Subcutaneous abdominal adipose tissue (tissue), 5 donors: ENCODE data around the gene JMJD1C.
"Not testable (repeated sequence)": the region's sequence is repeated elsewhere in the genome, so short reads cannot be mapped to it uniquely, and the experiment has no call there.

Experiments used
- H3K27ac ChIP-seq: one replicate; pipeline ENCODE4 v1.7.0; 2013; ENCODE audit warnings: low read depth, mild to moderate bottlenecking, inconsistent platforms, low read length, moderate library complexity
- H3K27me3 ChIP-seq, 5 donors: one replicate each; pipeline ENCODE4 v1.7.0; 2013; ENCODE audit warnings: low read length in 5 of 5, inconsistent platforms in 1 of 5; ENCODE audit not compliant: control insufficient read depth in 5 of 5, insufficient read depth in 4 of 5
- H3K36me3 ChIP-seq, 5 donors: one replicate each; pipeline ENCODE4 v1.7.0; 2013; ENCODE audit warnings: low read length in 5 of 5; ENCODE audit not compliant: control insufficient read depth in 5 of 5, insufficient read depth in 5 of 5
- H3K4me1 ChIP-seq, 5 donors: one replicate each; pipeline ENCODE4 v1.7.0; 2013; ENCODE audit warnings: low read length in 5 of 5, mild to moderate bottlenecking in 3 of 5, moderate library complexity in 1 of 5; ENCODE audit not compliant: control insufficient read depth in 5 of 5, insufficient read depth in 5 of 5
- H3K4me3 ChIP-seq, 5 donors: one replicate each; pipeline ENCODE4 v1.7.0; 2013; ENCODE audit warnings: low read length in 5 of 5, low read depth in 1 of 5
- H3K9ac ChIP-seq, 5 donors: one replicate each; pipeline ENCODE4 v1.7.0; 2013; ENCODE audit warnings: low read length in 5 of 5, mild to moderate bottlenecking in 4 of 5, moderate library complexity in 3 of 5
- H3K9me3 ChIP-seq, 5 donors: one replicate each; pipeline ENCODE4 v1.7.0; 2013; ENCODE audit warnings: low read length in 5 of 5; ENCODE audit not compliant: control insufficient read depth in 5 of 5
- donor health status: healthy.
- donor health status: healthy.
- donor health status: healthy.
- donor health status: healthy.
- donor health status: healthy.

The JMJD1C gene

GRCh38 chr10:63164166-63164623, 301.6 kb downstream of the JMJD1C start:
- Histone ChIP-seq H3K4me1 (peaks cover 0 to 10% (median 6%) of the 10 kb centered on the region in 5 donors), H3K27ac (peak overlapping the region; percentile 60), H3K4me3 (no peak overlapping the region), H3K9ac (no peak overlapping the region), H3K9me3 (no peaks in the 10 kb centered on the region), H3K27me3 (no peaks in the 10 kb centered on the region), H3K36me3 (peaks cover 3 to 18% (median 6%) of the 10 kb centered on the region in 5 donors)

- H3K9me3 ChIP-seq, result no peaks in the 10 kb centered on the region
- peaks cover 0 to 16% (median 6%) of the 10 kb centered on the region in 5 donors for H3K4me1 ChIP-seq
- no peak overlapping the region for H3K27ac ChIP-seq
- H3K36me3 ChIP-seq, result peaks cover 0 to 14% (median 4%) of the 10 kb centered on the region in 5 donors
- H3K4me3 ChIP-seq, result no peak overlapping the region
- no peaks in the 10 kb centered on the region for H3K27me3 ChIP-seq
- no peak overlapping the region for H3K9ac ChIP-seq
Observed at GRCh38 chr10:63161592-63161991, 304.2 kb downstream of the JMJD1C start.

- H3K4me1 ChIP-seq, result peaks cover 0 to 12% (median 0%) of the 10 kb centered on the region in 5 donors
- no peak overlapping the region for H3K9ac ChIP-seq
- H3K27ac ChIP-seq, result no peak overlapping the region
- peaks cover 0 to 21% (median 13%) of the 10 kb centered on the region in 5 donors for H3K36me3 ChIP-seq
- H3K9me3 ChIP-seq, result no peaks in the 10 kb centered on the region
- H3K27me3 ChIP-seq, result no peaks in the 10 kb centered on the region
- H3K4me3 ChIP-seq, result no peak overlapping the region
Observed at GRCh38 chr10:63157845-63158624, 307.7 kb downstream of the JMJD1C start.

- H3K4me3 ChIP-seq, result no peak overlapping the region
- peaks cover 0 to 12% (median 0%) of the 10 kb centered on the region in 5 donors for H3K4me1 ChIP-seq
- H3K9ac ChIP-seq, result peak overlapping the region in 1 of 5 donors; percentile 30
- H3K27ac ChIP-seq, result no peak overlapping the region
- no peaks in the 10 kb centered on the region for H3K9me3 ChIP-seq
- H3K36me3 ChIP-seq, result peaks cover 6 to 30% (median 24%) of the 10 kb centered on the region in 5 donors
- H3K27me3 ChIP-seq, result no peaks in the 10 kb centered on the region
Observed at GRCh38 chr10:63156236-63156635, 309.5 kb downstream of the JMJD1C start.

- H3K9me3 ChIP-seq, result no peaks in the 10 kb centered on the region
- H3K4me1 ChIP-seq, result peaks cover 0 to 12% (median 0%) of the 10 kb centered on the region in 5 donors
- H3K36me3 ChIP-seq, result peaks cover 6 to 38% (median 27%) of the 10 kb centered on the region in 5 donors
- H3K27ac ChIP-seq, result no peak overlapping the region
- no peak overlapping the region for H3K9ac ChIP-seq
- no peaks in the 10 kb centered on the region for H3K27me3 ChIP-seq
- H3K4me3 ChIP-seq, result no peak overlapping the region
Observed at GRCh38 chr10:63155388-63156020, 310.3 kb downstream of the JMJD1C start.

GRCh38 chr10:63154546-63155387, 311.0 kb downstream of the JMJD1C start:
- Histone ChIP-seq H3K4me1 (peaks cover 0 to 12% (median 0%) of the 10 kb centered on the region in 5 donors), H3K36me3 (peaks cover 6 to 40% (median 27%) of the 10 kb centered on the region in 5 donors), H3K9me3 (no peaks in the 10 kb centered on the region), H3K27me3 (no peaks in the 10 kb centered on the region), H3K27ac (no peak overlapping the region), H3K9ac (no peak overlapping the region), H3K4me3 (no peak overlapping the region)

- H3K9ac ChIP-seq, H3K4me3 ChIP-seq, H3K27ac ChIP-seq, H3K27me3 ChIP-seq, H3K9me3 ChIP-seq: not testable (repeated sequence)
- peaks cover 0 to 12% (median 0%) of the 10 kb centered on the region in 5 donors for H3K4me1 ChIP-seq
- H3K36me3 ChIP-seq, result peaks cover 6 to 40% (median 27%) of the 10 kb centered on the region in 5 donors
Observed at GRCh38 chr10:63153868-63154545, 311.8 kb downstream of the JMJD1C start.

GRCh38 chr10:63150745-63151144, 315.0 kb downstream of the JMJD1C start:
- Histone ChIP-seq H3K9ac (no peak overlapping the region), H3K4me3 (no peak overlapping the region), H3K4me1 (peaks cover 0 to 10% (median 0%) of the 10 kb centered on the region in 5 donors), H3K27ac (no peak overlapping the region), H3K9me3 (no peaks in the 10 kb centered on the region), H3K36me3 (peaks cover 9 to 40% (median 30%) of the 10 kb centered on the region in 5 donors), H3K27me3 (no peaks in the 10 kb centered on the region)

- no peak overlapping the region for H3K9ac ChIP-seq
- no peaks in the 10 kb centered on the region for H3K9me3 ChIP-seq
- no peak overlapping the region for H3K27ac ChIP-seq
- peaks cover 0 to 25% (median 15%) of the 10 kb centered on the region in 5 donors for H3K4me1 ChIP-seq
- H3K27me3 ChIP-seq, result no peaks in the 10 kb centered on the region
- H3K4me3 ChIP-seq, result no peak overlapping the region
- peaks cover 4 to 11% (median 6%) of the 10 kb centered on the region in 5 donors for H3K36me3 ChIP-seq
Observed at GRCh38 chr10:63146503-63146902, 319.3 kb downstream of the JMJD1C start.
